ENCODE data around the gene RNF113A.
"Not testable (repeated sequence)": the region's sequence is repeated elsewhere in the genome, so short reads cannot be mapped to it uniquely, and the experiment has no call there.

Gene RNF113A

GRCh38 chrX:119871599-119872395 lies at the start of gene RNF113A, which contains the start of gene NDUFA1:
RNF113A (minus strand) TSS chrX:119871733; CDS start chrX:119871613, 120 bp downstream.
NDUFA1 (plus strand) TSS chrX:119871832; CDS start chrX:119871912, 80 bp downstream.
- DNase-seq: peak; percentile 93

- no peak for DNase-seq
Measured at GRCh38 chrX:119919835-119920585, 48.5 kb upstream of the RNF113A start.

DNA sequence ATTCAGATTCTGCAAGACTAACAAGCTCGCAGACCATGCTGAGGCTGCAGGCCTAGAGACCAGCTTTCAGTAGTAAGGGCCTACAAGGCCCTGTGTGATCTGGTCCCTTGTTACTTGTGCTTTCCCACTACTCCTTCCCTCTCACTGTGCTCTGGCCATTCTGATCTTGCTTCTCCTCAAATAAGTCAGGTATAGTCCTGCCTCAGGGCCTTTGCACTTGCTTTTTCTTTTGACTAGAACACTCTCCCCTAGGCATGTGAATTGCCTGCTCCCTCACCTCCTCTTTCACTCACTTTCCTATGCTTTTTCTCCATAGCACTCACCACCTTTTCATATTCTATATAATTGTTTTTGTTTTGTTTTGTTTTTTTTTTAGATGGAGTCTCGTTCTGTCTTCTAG lies 46.3 kb upstream of the RNF113A start:
- no peak for DNase-seq

- no peak for DNase-seq
Measured at GRCh38 chrX:119916310-119916709, 44.8 kb upstream of the RNF113A start.

DNA sequence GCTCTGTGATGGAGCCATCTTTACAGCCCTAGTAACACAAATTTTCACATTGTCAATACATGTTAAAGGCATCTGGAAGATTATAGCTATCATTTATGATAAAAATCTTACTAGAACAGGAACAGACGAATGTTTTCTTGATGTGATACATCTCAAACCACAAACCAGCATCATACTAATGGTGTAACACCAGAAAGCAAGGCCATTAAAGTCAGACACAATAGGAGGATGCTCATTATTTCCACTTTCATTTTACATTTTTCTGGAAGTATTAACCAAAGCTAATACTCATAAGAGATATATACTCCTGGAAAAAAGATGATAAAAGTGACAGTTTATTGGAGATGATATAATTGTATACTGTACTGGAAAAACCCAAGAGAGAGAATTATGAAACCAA lies 29.4 kb upstream of the RNF113A start:
- DNase-seq: no peak

DNA sequence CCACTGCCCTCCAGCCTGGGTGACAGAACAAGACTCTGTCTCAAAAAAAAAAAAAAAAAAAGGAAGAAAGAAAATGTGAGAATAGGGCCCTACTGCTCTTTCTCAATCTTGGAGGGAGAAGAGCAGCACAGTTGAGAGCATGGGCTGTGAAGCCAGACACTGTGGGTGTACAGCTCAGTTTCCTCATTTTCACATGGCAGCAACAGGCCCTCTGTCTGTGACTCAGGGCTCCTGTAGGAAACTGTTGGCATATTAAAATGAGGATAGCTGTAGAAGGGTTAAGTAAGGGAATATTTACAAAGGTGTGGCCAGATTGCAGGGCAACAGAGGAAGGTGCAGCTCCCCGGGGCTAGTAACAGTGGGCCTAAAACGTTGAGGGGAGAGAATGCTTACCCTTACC lies 27.6 kb upstream of the RNF113A start:
- peak; percentile 50 for DNase-seq

GRCh38 chrX:119895843-119896326 lies 24.4 kb upstream of the RNF113A start, which contains the start of gene AKAP14:
AKAP14 (plus strand) TSS chrX:119895893; CDS start chrX:119903224, 7,331 bp downstream.
- peak; percentile 67 for DNase-seq

- not testable (repeated sequence) for DNase-seq
Measured at GRCh38 chrX:119891961-119892692, 20.6 kb upstream of the RNF113A start.

DNA sequence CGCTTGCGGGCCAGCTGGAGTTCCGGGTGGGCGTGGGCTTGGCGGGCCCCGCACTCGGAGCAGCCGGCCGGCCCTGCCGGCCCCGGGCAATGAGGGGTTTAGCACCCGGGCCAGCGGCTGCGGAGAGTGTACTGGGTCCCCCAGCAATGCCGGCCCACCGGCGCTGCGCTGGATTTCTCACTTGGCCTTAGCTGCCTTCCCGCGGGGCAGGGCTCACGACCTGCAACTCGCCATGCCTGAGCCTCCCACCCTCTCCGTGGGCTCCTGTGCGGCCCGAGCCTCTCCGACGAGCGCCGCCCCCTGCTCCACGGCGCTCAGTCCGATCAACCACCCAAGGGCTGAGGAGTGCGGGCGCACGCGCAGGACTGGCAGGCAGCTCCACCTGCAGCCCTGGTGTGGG lies 19.1 kb upstream of the RNF113A start:
- DNase-seq: not testable (repeated sequence)

DNA sequence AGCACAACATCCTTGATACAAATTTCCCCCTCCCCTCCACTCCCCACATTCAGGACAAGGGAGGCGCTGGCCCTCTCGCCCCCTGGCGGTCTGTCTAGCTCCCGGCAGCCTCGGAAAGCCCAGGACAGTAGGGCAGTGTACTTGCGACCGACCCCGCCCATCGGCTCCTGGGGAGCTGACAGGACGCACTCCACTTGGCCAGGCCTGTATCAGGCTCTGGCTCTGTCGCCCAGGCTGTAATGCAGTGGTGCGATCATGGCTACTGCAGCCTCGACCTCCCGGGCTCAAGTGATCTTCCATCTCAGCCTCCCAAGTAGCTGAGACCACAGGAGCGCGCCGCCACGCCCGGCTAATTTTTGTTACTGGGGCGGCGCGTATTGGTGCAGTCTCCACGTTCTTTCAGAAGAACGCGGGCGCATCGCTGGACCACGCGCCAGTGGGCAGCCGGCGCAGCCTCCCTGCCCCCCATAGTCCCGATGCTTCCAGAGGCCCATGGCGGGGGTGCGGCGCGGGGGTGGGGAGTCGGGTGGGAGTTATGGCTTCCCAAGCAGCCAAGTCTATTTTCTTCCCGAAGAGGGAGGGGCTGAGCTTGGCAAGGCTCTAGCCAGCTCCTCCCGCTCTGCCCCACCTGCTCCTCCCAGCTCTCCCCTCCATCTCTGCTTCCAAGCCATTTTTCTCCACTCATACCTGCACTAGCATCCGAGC lies 16.3 kb upstream of the RNF113A start:
- peak; percentile 83 for DNase-seq

DNA sequence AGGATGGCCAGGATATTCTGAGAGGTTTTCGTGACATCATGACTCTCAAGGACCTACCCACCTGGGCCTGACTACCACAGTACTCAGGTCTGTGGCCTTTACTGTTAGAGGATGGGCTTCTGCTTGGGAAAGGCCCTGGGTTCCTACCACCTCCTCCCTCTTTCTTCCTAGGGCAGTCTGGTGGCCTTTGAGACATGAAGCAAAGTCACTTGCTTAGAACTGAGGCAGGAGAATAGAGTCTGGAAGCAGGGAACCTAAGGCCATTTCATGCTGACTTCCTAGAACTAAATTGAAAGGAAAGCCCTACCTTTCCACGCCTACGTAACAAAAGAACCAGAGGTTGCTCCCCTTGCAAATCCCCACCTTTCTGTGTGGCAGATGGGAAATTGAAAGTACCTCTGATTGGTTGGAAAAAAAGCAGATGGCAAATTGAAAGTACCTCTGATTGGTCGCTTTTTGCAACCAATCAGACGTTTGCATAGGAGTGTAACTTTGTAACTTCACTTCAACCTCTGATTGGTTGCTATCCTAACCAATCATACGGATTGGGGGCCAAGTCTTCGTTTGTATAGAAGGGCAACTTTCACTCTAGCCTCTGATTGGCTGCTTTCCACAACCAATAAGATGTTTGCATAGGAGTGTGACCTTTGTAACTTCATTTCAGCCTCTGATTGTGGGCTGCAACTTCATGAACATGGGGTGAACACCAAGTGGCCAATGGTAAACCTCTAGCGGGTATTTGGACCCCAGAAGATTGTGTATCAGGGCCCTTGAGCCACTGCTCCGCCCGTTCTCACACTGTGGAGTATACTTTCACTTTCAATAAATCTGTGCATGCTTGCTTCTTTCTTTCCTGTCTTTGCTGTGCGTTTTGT lies 14.3 kb upstream of the RNF113A start:
- DNase-seq: peak; percentile 23

DNA sequence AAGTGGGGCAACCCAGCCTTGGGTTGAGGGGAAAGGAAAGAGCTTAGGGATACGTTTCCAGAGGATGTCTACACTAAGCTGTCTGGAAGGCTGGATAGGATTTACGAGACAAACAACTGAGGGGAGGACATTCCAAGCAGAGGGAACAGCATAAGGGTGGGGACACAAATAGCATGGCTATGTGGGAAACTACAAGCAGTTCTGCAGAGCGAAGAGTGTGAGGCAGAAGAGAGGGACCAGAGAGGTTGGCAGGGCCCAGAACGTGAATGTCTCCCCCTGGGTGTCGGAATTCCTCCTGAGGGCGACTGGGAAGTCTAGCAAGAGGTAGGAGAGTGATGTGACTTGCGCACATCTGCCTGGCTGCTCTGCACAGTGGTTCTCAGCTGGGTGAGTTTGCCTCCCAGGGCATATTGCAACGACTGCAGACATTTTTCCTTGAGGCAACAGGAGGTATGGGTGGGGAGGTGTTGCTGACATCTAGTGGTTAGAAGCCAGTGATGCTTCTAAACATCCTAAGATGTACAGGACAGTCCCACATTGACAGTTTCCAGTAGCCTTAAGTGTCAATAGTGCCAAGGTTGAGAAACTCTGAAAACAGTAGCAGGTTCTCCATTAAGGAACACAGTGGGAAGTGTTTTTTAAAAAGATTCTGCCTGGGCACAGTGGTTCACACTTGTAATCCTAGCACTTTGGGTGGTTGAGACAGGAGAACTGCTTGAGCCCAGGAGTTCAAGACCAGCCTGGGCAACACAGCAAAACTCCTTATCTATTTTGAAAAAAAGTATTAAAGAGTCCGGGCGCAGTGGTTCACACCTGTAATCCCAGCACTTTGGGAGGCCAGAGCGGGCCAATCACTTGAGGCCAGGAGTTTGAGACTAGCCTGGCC lies 9.3 kb upstream of the RNF113A start:
- DNase-seq: peak; percentile 60

GRCh38 chrX:119880076-119880475 lies 8.5 kb upstream of the RNF113A start:
- no peak for DNase-seq

DNA sequence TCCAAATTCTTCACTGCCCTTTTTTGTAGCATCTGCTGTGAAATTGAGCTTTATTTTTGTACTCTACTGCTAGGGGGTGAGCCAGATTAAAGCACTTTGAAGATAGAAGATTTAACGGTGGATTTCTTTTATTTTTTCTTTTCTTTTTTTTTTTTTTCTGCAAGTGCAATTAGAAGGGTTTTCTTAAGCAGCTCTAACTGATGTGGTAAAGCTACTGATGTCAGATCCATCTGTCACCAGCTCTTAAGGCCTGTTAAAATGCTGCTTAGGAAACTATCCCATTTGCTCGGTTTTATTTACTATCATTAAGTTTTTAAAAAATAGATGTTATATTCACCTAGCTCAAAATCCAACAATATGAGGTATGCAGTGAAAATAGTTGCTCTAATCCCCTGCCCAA lies 7.2 kb upstream of the RNF113A start:
- DNase-seq: no peak

DNA sequence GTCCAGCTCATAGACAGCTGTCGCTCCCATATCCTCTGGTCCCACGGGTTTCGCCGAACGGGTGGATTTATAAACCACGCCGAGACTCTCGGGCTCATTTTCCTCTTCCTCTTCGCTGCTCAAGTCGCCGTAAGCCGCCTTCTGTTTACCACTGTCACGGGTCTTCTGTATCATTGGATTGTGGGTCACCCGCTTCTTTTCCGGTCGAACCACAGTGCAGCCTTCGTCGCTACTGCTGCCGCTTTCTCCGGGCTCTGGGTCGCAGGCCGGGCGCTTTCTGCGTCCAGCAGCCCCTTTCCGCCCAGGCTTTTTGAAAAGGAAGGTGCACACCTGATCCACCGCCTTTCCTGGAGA lies 311 bp downstream of the RNF113A start:
- peak; percentile 66 for DNase-seq

DNA sequence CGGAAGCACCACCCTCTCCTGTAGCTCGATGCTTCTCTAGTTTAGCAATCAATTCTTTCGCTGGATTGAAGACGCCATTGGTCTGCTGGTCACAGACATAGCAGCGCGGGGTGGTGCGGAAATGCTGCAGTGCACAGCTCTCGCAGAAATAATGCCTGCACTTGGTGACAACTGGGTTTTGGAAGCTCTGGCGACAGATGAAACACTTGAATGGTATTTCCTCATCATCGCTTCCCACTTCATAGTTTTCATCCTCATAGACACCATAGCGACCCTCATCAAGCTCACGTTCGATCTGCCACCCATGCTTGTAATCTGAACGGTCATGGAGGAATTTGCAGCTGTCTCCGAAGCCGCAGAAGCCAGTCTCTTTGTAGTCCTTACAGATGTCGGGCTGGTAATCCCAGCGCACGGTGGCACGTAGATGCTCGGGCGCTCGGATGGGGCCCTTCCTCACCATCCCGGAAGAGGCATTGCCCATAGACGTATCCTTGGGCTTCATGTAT lies 854 bp downstream of the RNF113A start:
- DNase-seq: peak; percentile 62

GRCh38 chrX:119853444-119853843 lies 18.1 kb downstream of the RNF113A start:
- peak; percentile 41 for DNase-seq

- peak; percentile 99 for DNase-seq
Measured at GRCh38 chrX:119852382-119853353, 18.9 kb downstream of the RNF113A start, which contains the start of gene UPF3B. UPF3B (minus strand) TSS chrX:119852963; CDS start chrX:119852928, 35 bp downstream.

DNA sequence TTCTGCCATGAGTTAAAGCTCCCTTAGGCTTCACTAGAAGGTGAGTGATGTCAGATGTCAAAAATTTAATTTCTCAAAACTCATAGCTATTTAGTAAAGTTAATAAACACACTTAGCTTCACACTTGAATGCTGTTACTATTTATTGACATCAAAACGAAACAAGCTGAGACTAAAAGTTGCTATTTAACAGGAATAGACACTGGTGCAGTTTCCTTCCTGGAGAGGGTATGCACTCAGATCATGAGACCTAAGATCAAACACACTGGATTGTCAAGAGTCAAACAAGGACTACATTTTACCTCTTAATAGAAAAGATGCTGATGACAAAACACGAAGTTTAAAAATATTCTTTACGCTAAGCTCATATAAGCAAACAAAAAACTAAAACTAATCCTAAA lies 37.6 kb downstream of the RNF113A start:
- DNase-seq: no peak

Data from NCI-H69 (cell line).